Endothelial cell of umbilical vein (primary cell): ENCODE measurements around the gene TLDC2. TPM values are rescaled to one million over a fixed set of nuclear protein-coding genes. Genes with fewer than 3 reads are reported as not detected.

Source experiments
- BruUV-seq: library from RNA; stranded (reverse); fragments of 400-500 nt; replicated peaks from 2 replicates; lab custom pipeline; 2021; lab: Mats Ljungman, UMichigan
- CTCF ChIA-PET: fragments of 300-600, 350-600 bp; sonication (Branson Sonifier 250); formaldehyde crosslinking; loops from one replicate; lab custom pipeline; 2021; ENCODE audit warnings: antibody characterized with exemption, inconsistent platforms; lab: Charles Lee
- POLR2A ChIA-PET: fragments of 300-600, 350-600 bp; sonication (Branson Sonifier 250); formaldehyde crosslinking; loops from one replicate; lab custom pipeline; 2021; ENCODE audit warnings: antibody characterized with exemption, inconsistent platforms; lab: Charles Lee
- DNase-seq: peaks from one replicate; pipeline ENCODE4 v3.0.0-alpha.2; 2011; ENCODE audit warnings: low read depth, low spot score
- FAIRE-seq: peaks from 2 replicates; lab custom pipeline; 2011; peaks lifted over from hg19 to GRCh38; lab: Jason Lieb, UNC
- H2AFZ ChIP-seq: 2 replicates; pipeline ENCODE4 v1.6.0; 2012; ENCODE audit warnings: low read depth, low read length, control low read depth, inconsistent platforms
- H3K27ac ChIP-seq: 2 replicates; pipeline ENCODE4 v1.5.1; 2011; ENCODE audit warnings: low read depth, mild to moderate bottlenecking, control low read depth, low read length, moderate library complexity; ENCODE audit not compliant: insufficient read depth
- H3K27me3 ChIP-seq, 2 experiments: 2 replicates each; pipeline versions ENCODE4 v1.6.0 to v1.6.1; 2011; ENCODE audit warnings: low read length in 2 of 2, mixed read lengths in 1 of 2; ENCODE audit not compliant: control insufficient read depth in 2 of 2, insufficient read depth in 2 of 2
- H3K36me3 ChIP-seq, 2 experiments: 2 replicates in 1 of 2; 3 replicates in 1 of 2; pipeline ENCODE4 v1.5.1; 2011; ENCODE audit warnings: low read length in 2 of 2, mild to moderate bottlenecking in 1 of 2, moderate library complexity in 1 of 2; ENCODE audit not compliant: control insufficient read depth in 2 of 2, insufficient read depth in 2 of 2; ENCODE audit errors: extremely low read depth in 1 of 2
- H3K4me1 ChIP-seq: 3 replicates; pipeline ENCODE4 v1.5.1; 2011; ENCODE audit warnings: mild to moderate bottlenecking, low read length; ENCODE audit not compliant: control insufficient read depth, insufficient read depth; ENCODE audit errors: extremely low read depth
- H3K4me2 ChIP-seq: 2 replicates; pipeline ENCODE4 v1.6.1; 2011; ENCODE audit warnings: low read length, control low read depth, mixed read lengths; ENCODE audit not compliant: insufficient read depth
- H3K4me3 ChIP-seq, 3 experiments: fragments of 200-600 bp in 1 of 3; sonication (generic), shearing (Covaris generic) in 1 of 3; replicated peaks in 1 of 3; 2 replicates each; pipeline ENCODE4 v1.5.1; 2011 to 2016; ENCODE audit warnings: control low read depth in 3 of 3, low read length in 3 of 3, mild to moderate bottlenecking in 2 of 3, inconsistent platforms in 1 of 3, low read depth in 1 of 3, moderate library complexity in 1 of 3; ENCODE audit not compliant: insufficient read depth in 1 of 3
- H3K79me2 ChIP-seq: 2 replicates; pipeline ENCODE4 v1.6.0; 2012; ENCODE audit warnings: low read length, inconsistent platforms; ENCODE audit not compliant: control insufficient read depth, insufficient read depth
- H3K9ac ChIP-seq: replicated peaks from 2 replicates; pipeline ENCODE3; 2011; ENCODE audit warnings: low read length, control low read depth; ENCODE audit not compliant: insufficient read depth; ENCODE audit errors: extremely low read depth
- H3K9me1 ChIP-seq: replicated peaks from 3 replicates; pipeline ENCODE4 v1.6.0; 2011; ENCODE audit warnings: mild to moderate bottlenecking, low read length; ENCODE audit not compliant: control insufficient read depth, insufficient read depth; ENCODE audit errors: extremely low read depth
- H3K9me3 ChIP-seq: replicated peaks from 2 replicates; pipeline ENCODE4 v1.5.1; 2012; ENCODE audit warnings: low read length, inconsistent platforms; ENCODE audit not compliant: control insufficient read depth, insufficient read depth
- H4K20me1 ChIP-seq: replicated peaks from 2 replicates; pipeline ENCODE3; 2011; ENCODE audit warnings: mild to moderate bottlenecking, low read length; ENCODE audit not compliant: control insufficient read depth, insufficient read depth; ENCODE audit errors: extremely low read depth
- EZH2 ChIP-seq: IDR thresholded peaks from 2 replicates; pipeline ENCODE4 v1.6.1; 2012; ENCODE audit warnings: borderline replicate concordance, low read depth, mild to moderate bottlenecking, moderate library complexity, low read length, inconsistent platforms; ENCODE audit not compliant: severe bottlenecking
- FOS ChIP-seq: IDR thresholded peaks from 2 replicates; pipeline ENCODE4 v1.6.1; 2011; ENCODE audit warnings: mild to moderate bottlenecking, low read length, moderate library complexity, borderline replicate concordance; ENCODE audit not compliant: insufficient read depth
- GATA2 ChIP-seq: IDR thresholded peaks from 2 replicates; pipeline ENCODE4 v1.7.0; 2011; ENCODE audit warnings: low read depth, mild to moderate bottlenecking, moderate library complexity, mixed read lengths, low read length; ENCODE audit not compliant: insufficient read length, insufficient read depth
- JUN ChIP-seq: IDR thresholded peaks from 2 replicates; pipeline ENCODE4 v1.6.1; 2011; ENCODE audit warnings: borderline replicate concordance, low read depth; ENCODE audit not compliant: insufficient read length, insufficient read depth
- MYC ChIP-seq: IDR thresholded peaks from one replicate; pipeline ENCODE4 v1.6.1; 2011; ENCODE audit warnings: mild to moderate bottlenecking, low read depth, low read length
- POLR2A ChIP-seq: IDR thresholded peaks from 2 replicates; pipeline ENCODE4 v1.6.1; 2012; ENCODE audit warnings: low read depth, mild to moderate bottlenecking, control low read depth, low read length
- POLR2AphosphoS5 ChIP-seq: IDR thresholded peaks from 2 replicates; pipeline ENCODE4 v1.6.1; 2012; ENCODE audit warnings: low read depth, mild to moderate bottlenecking, control low read depth, low read length, moderate library complexity; ENCODE audit not compliant: insufficient read depth
- dilution Hi-C: fragments of 300-500 bp; cut with MboI; formaldehyde crosslinking; loops from one replicate; pipeline ENCODE4 v1.15.0; 2019; ENCODE audit warnings: low sequenced_read_pairs; ENCODE audit not compliant: extremely low pct_ligation_motif_present
- intact Hi-C: fragments of 100-400 bp; cut with micrococcal nuclease; formaldehyde crosslinking; loops from one replicate; pipeline ENCODE4 v1.10.0; 2022
- polyA plus RNA-seq, 4 experiments: library from polyadenylated mRNA; depleted of rRNA in 3 of 4; stranded (reverse) in 3 of 4; unstranded in 1 of 4; fragments of >200 nt; gene quantifications; 2 replicates each; pipeline versions ENCODE4 v1.2.1 to v1.2.3, GENCODE V29; 2011 to 2012; ENCODE audit warnings: missing spikeins in 1 of 4
- total RNA-seq: library from RNA; stranded (reverse); gene quantifications from 2 replicates; pipeline ENCODE4 v1.2.3, GENCODE V29; 2021
- TF ChIP-seq, protein P1 (sequence below), 2 donors: IDR thresholded peaks; 1 replicate in 1 of 2; 2 replicates in 1 of 2; pipeline ENCODE4 v1.5.1; 2011; ENCODE audit warnings: low read length in 2 of 2, mild to moderate bottlenecking in 2 of 2, moderate library complexity in 2 of 2, control low read depth in 1 of 2, inconsistent platforms in 1 of 2, low read depth in 1 of 2; ENCODE audit not compliant: insufficient read depth in 1 of 2; ENCODE audit errors: extremely low read depth in 1 of 2
- TF ChIP-seq, protein P2 (sequence below): IDR thresholded peaks from 2 replicates; pipeline ENCODE4 v1.6.1; 2011; ENCODE audit not compliant: insufficient read depth, insufficient read length

Gene TLDC2
- total and polyA plus RNA-seq, 2 donors (not counting 3 experiments of a cell fraction or from before 2014, with no cell fraction given), result not detected

DNA sequence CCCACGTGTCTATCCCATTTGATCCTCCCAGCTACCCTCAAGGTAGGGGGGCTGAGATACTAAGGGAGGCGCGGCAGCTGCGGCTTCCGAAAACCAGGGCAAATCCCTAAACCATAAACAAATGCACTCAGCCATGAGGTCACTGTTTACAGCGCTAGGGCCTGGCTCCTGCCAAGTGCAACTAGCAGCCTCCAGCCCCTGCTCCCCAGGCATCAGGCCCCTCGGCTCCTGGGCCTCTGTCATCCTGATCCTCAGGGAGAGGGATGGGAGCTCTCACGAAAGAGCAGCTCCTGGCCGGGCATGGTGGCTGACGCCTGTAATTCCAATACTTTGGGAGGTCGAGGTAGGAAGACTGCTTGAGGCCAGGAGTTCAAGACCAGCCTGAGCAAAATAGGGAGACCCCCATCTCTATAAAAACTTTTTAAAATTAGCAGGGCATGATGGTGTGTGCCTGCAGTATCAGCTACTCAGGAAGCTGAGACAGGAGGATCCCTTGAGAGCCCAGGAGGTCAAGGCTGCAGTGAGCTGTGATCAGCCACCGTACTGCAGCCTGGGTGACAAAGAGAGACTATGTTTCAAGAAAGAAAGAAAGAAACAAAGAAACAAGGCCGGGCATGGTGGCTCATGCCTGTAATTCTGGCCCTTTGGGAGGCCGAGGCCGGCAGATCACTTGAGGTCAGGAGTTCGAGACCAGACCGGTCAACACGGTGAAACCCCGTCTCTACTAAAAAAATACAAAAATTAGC lies 42.5 kb upstream of the TLDC2 start:
- H3K4me2 ChIP-seq, result no peak overlapping the region
- no TSS peak for BruUV-seq
- peak overlapping the region; percentile 39 for H3K27ac ChIP-seq
- H3K4me1 ChIP-seq, result peaks cover 41% of the 10 kb centered on the region
- CTCF ChIA-PET, result interaction anchor here (0.5 to 1.5 kb wide), 2 partner anchors 26 to 30 kb away, joined by 3 to 5 read pairs; a partner anchor contains a TSS
- H3K27me3 ChIP-seq, result no peaks in the 10 kb centered on the region
- TF ChIP-seq MYC, result no peak
- no peak for TF ChIP-seq EZH2
- TF ChIP-seq, protein P1, sequence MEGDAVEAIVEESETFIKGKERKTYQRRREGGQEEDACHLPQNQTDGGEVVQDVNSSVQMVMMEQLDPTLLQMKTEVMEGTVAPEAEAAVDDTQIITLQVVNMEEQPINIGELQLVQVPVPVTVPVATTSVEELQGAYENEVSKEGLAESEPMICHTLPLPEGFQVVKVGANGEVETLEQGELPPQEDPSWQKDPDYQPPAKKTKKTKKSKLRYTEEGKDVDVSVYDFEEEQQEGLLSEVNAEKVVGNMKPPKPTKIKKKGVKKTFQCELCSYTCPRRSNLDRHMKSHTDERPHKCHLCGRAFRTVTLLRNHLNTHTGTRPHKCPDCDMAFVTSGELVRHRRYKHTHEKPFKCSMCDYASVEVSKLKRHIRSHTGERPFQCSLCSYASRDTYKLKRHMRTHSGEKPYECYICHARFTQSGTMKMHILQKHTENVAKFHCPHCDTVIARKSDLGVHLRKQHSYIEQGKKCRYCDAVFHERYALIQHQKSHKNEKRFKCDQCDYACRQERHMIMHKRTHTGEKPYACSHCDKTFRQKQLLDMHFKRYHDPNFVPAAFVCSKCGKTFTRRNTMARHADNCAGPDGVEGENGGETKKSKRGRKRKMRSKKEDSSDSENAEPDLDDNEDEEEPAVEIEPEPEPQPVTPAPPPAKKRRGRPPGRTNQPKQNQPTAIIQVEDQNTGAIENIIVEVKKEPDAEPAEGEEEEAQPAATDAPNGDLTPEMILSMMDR (IDR thresholded peaks at IDR 0.05; ENCODE audit: extremely low read depth in 1 of 2, insufficient read depth in 1 of 2, low read depth in 1 of 2, low read length in 2 of 2), result no peak
- no peak for TF ChIP-seq FOS
- no peak for TF ChIP-seq POLR2A
- no peak for TF ChIP-seq POLR2AphosphoS5
- TF ChIP-seq JUN, result no peak
- TF ChIP-seq, protein P2, sequence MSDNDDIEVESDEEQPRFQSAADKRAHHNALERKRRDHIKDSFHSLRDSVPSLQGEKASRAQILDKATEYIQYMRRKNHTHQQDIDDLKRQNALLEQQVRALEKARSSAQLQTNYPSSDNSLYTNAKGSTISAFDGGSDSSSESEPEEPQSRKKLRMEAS, result no peak
- no peak for TF ChIP-seq GATA2
- no peaks in the 10 kb centered on the region for H3K9me3 ChIP-seq
- no peak overlapping the region for H3K4me3 ChIP-seq
- peak; percentile 30 for DNase-seq
- H3K79me2 ChIP-seq, result peaks cover 7% of the 10 kb centered on the region
- no peak overlapping the region for H3K9ac ChIP-seq
- FAIRE-seq, result no peak
- H3K36me3 ChIP-seq, result peaks cover 5 to 8% of the 10 kb centered on the region in 2 experiments
- POLR2A ChIA-PET, result no interaction called here
- H4K20me1 ChIP-seq, result no peaks in the 10 kb centered on the region
- intact Hi-C loops (loop anchor here (2.0 kb wide), 1 partner anchor 29 kb away; a partner anchor contains a TSS), dilution Hi-C loops (no loop called here)
- H2AFZ ChIP-seq, result no peak overlapping the region
- H3K9me1 ChIP-seq, result no peaks in the 10 kb centered on the region
